Measurements from ENCODE around the gene PRDM11.
"Not testable (repeated sequence)": the region's sequence is repeated elsewhere in the genome, so short reads cannot be mapped to it uniquely, and the experiment has no call there.

Gene PRDM11

DNA sequence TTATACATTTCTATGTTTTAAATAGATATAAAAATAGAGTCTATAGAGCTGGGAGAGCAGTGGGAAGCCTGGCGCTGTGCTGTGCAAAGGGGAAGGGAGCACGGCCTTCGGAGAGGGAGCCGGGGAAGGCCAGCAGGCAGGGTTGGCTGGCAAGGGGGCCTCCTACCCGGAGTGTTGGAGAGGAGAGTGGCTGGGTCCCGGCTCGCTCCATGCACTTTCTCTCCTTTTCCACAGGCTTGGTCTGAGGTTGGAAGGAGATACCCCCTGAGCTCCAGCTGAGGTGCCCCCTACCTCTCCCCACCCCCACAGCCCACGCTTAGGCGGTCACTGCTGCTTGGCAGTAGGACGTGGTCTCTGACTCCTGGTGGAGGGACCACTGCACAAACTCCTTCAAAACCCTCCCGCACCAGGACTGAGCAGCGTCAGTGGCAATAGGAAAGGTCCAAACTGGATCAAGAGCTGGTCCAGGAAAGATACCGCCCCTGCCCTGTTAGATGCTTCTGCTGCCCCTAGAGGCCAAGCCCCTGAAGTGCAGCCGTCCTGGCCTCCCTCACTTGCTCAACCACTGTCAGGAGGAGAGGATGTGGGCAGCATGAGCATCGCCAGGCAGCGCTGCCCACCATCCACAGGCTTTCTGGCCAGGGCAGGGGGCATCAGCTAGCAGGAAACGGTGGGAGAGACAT is 86.8 kb downstream of the PRDM11 start:
- DNase-seq (ENCODE audit: low read depth), result peak; percentile 34

DNA sequence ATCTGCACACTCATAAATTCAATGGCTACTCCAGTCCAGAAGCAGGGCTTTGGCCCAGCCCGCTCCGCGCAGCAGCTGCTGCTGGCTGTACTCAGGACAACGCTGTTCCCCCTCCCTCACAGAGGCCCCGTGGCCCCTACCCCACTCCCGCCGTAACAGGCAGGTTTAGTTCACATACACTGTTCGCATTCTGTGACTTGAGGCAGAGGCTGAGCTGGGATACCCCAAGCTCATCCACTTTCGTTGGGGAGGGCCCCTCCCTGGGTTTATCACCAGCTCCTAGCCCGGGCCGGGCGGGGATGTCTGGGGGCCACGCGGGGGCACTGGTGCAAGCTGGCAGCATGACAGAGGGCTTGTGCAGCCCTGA is 87.3 kb downstream of the PRDM11 start:
- no peak for DNase-seq (ENCODE audit: low read depth)

DNA sequence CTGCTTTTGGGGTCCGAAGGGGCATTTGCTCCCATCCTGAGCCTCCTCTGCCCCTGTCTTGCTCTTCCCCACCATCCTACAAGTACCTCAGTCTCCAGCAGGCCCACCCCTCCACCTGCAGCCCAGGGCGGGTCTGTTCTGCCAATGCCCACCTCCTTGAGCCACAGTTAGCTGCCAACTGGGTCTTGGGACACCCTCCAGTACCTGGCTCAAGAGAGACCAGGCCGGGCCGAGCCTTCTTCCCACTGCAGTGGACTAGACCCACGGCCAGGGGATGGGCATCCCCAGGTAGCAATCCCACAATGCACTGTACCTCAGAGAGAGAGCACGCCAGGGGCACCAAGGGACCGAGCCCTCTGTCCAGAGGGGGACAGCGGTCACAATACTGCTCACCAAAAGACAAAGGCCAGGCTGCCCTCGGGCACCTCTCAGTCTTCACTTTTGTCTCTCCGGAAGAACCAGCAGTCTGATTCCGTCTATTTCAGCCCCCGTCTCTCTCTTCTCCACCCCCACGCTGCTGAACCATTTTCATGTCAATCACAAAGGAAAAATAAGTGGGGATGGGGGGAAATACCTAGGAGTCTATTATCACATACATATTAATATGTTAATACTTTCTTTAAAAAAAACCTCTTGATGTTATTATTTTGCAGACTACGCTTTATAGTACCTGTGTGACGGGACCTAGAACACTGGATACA is 88.0 kb downstream of the PRDM11 start:
- no peak for DNase-seq (ENCODE audit: low read depth)

DNA sequence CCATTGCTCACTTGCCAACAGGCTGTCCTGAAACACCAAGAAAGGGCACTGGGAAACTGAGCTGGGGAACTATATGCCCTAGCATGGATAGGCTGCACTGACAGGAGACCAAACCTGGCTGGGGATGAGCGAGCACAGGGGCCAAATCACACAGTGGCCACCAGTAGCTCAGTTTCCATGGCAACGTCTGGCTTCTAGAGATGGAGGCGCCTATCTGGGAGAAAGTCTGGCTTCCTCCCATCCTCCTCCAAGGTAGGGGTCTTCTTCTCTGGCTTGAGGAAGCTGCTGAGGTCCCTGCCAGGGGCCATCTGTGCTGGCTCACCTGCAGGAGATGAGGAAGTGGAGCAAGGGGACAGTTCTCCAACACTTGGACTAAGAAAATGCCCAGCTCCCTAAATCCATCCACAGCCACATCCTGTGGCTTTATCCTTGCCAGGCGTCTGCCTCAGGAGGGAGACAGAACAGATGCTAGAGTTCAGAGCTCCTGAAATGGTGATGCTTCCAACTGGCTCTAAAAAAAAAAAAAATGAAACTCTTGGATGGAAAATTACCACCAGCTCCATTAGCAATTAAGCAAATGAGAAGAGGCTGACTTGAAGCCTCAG is 91.4 kb downstream of the PRDM11 start:
- no peak for DNase-seq (ENCODE audit: low read depth)

DNA sequence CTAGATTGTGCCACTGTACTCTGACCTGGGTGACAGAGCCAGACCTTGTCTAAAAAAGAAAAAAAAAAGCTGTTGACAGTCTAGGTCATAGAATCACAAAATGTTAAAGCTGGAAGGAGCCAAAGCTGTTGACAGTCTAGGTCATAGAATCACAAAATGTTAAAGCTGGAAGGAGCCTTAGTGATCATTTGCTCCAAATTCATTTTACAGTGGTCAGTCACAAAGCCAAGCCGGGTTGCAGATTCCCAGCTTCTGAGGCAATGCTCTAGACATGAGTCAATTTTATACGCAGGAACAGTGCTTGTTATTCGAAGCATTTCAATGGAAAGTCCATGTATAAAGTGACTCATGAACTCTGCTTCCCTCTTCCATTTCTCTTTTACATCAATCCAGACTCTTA is 92.3 kb downstream of the PRDM11 start:
- no peak for DNase-seq (ENCODE audit: low read depth)

DNA sequence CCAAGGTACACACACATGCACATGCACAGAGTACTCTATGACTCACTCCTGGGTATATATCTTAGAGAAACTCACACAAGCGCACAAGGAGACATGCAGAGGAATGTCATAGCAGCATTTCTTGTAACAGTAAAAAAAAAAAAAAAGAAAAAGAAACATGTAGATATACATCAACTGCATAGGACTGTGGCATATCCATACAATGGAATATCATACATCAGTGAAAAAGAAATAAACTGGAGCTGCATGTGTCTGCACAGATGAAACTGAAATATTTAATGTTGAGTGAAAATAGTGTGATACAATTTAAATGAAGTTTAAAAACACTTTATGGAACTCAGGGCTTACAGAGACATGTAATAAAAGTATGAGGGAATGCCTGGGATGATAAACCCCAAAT is 93.3 kb downstream of the PRDM11 start:
- no peak for DNase-seq (ENCODE audit: low read depth)

DNA sequence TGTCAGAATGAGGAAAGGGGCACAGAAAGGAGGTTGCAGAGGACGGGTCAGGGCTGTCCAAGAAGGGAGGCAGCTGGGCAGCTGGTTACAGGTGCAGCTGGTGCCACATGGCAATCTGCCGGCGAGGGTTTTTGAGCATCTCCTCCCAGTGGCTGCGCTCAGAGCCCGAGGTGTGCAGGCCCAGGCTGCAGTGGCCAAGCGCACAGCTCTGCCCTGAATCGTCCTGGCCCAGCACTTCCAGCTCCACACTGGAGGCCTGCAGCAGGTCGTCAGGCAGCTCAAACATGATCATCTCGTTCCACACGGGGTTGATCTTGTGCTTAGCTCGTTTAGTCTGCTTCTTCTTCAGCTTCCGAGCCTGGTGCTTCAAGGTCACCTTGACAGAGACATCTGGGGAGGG is 97.5 kb downstream of the PRDM11 start:
- DNase-seq (ENCODE audit: low read depth), result no peak

DNA sequence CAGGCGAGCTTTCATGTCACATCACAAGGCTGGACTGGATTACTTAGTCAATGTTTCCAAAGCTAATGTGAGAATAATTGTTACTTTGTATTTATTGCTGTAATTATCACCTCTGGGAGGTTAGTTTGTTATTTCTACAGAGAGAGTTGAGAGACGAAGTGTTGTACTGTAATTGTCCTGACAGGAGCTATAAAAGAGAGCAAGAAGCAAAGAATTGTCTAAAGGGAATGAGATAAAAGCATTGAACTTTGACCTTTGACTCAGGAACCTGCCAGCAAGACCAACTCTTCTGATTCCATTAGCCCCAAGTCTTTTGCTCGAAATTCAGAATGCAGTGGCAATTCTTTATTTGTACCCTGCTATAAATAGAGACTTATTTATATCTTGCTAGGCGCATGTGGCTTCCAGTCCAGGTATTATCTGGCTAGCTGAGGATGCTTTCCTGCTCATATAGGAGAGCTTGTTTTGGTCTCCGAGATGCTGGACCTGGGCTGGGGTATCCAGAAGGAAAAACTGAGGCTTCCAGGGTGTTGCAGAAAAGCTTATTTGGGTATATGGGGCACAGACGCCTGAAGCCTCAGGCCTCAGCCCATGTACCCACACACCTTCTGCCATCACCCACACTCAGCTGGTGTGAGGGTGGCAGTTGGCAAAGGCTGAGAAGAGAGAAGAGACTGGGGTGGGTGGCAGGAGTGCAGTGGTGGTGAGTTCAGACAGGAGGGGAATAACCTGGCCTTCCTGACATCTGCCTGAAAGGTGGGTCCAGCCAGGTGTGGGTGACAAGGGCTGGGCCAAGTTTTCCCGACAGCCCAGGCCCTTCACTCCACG is 99.0 kb downstream of the PRDM11 start:
- no peak for DNase-seq (ENCODE audit: low read depth)

DNA sequence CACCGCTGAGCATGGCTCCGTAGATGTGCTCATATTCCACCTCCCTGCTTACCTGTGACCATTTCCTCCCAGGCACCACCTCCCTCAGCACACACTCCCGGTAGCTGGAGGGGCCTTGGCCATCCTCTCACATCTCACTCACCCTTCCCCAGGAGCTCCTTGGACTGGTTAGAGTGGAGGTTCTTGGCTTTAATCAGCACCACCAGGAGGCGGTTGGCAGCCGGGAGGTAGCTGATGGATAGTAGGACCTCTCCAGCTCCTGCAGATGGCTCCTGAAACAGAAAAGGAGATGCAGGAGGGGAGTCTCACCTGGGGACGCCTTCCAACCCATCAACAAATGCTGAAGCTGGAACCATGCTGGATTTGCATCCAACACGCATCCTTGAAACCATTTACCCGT is 99.8 kb downstream of the PRDM11 start:
- DNase-seq (ENCODE audit: low read depth), result no peak

DNA sequence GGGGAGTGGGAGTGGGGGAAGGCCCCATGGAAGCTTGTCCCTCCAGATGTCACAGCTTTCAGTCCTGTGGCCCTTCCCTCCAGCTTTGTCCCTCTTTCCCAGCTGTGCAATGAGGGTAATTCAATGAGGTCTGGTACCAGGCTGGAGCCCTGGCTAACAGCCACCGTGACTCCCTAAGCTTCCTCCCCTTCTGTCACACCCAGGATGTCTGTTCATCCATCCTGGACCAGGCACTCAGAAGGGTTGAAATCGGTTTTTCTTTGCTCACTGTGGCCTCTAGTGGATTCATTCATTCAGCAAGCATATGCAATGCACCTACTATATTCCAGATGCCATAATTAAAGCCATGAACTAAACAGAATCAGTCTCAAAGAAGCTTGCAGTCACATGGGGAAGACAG is 101.0 kb downstream of the PRDM11 start:
- DNase-seq (ENCODE audit: low read depth), result no peak

DNA sequence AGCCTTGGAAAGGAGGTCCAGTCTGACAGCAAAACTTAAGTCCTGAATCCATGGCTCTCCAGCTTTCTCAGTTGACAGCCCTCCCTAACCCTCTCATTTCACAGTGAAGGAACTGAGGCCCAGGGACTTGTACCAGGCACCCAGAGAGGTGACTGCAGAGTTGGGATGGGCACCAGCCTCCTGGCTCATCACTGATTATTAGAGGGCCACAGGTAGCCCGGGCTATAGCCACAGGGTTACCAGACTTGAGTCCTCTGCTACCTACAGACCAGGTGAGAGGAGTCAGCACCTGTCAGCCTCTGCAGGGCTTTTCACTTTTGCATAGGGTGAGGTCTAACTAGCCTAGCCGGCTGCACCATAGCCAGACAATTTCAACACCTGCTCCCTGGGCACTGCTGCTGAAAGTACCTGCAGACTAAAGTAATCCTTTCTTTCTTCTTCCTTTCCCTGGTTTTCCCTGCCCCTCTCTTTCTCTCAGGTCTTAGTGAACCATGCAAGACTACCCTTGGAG is 102.1 kb downstream of the PRDM11 start:
- DNase-seq (ENCODE audit: low read depth), result no peak

DNA sequence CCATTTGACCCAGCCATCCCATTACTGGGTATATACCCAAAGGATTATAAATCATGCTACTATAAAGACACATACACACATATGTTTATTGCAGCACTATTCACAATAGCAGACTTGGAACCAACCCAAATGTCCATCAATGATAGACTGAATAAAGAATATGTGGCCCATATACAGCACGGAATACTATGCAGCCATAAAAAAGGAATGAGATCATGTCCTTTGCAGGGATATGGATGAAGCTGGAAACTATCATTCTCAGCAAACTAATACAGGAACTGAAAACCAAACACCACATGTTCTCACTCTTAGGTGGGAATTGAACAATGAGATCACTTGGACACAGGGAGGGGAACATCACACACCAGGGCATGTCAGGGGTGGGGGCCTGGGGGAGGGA is 102.9 kb downstream of the PRDM11 start:
- not testable (repeated sequence) for DNase-seq (ENCODE audit: low read depth)

DNA sequence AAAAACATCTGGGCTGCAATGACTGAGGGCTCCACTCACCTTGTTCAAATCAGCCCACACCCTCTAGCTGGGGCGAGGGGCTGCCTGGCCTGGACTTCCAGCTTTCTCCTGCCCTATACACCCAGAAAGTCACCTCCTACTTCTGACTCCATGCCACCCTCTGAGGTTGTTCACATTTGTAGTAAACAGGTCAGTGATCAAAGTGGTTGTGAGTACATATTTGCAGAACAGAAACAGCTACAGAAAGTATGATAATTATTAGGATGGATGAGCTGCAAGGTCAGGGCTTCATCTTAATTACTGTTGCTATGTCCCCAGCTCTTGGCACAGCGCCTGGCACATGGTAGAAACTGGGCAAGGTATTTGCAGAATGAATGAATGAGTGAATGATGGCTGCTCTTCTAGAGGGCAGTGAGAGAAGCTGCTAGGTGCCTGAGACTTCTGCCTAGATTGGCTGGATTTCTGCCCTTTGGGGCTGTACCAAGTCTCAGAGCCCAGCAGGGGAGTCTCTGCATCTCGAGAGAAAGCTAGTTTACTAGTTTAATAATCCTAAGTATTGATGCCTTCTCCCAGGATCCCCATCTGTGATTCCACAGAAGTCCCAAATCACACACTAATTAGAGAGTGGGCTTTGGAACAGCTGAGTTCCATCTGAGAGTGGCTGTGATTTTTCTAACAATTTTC is 103.7 kb downstream of the PRDM11 start:
- no peak for DNase-seq (ENCODE audit: low read depth)

DNA sequence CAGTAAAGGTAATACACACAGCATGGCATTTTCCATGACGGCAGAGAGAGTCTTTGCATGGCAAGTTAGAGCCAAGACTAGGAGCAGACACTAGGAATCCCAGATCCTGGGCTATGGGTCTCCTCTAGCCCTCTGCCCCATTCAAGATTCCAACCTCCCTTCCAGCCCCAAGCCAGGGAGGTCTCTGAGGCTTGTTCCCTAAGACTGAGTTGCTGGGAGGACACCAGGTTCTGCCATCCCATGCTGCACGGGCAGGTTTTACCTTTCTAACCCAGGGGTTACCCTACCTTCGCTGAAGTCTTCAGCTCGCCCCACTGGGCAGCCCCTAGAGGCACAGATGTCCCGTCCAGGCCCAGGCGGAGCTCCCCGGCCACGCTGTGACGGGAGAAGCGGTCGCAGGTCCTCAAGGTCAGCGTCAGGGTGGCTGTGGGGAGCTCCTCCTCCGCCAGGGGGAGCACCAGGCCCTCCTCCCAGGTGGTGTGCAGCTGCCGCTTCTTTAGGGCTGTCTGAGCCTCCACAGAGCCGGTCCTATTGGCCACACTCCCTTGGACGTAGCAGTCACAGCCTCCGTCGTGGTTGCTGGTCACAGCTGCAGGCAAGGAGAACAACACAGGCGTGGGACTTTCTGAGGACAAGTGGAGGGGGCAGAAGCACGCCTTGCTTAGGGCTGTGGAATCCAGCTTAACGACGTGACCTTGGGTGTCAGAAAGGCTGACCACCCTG is 105.9 kb downstream of the PRDM11 start:
- no peak for DNase-seq (ENCODE audit: low read depth)

DNA sequence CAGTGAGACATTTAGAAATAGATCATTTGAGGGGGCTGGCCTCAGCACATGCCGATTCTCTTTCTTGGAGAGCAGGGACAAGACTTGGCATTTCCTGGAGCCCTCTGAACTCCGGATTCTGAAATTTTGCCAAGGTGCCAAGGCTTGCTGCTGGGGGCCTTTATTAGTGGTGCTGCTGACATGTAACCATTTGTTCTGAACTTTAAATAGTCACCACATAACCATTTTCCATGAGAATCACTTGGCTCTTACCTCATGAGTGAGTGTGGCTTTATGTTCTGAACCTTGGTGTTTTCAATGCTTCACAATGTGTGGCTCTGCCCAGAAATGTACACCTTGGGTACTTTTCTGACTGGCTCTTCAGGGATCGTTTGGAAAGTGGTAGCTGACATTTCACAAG is 106.4 kb downstream of the PRDM11 start:
- no peak for DNase-seq (ENCODE audit: low read depth)

DNA sequence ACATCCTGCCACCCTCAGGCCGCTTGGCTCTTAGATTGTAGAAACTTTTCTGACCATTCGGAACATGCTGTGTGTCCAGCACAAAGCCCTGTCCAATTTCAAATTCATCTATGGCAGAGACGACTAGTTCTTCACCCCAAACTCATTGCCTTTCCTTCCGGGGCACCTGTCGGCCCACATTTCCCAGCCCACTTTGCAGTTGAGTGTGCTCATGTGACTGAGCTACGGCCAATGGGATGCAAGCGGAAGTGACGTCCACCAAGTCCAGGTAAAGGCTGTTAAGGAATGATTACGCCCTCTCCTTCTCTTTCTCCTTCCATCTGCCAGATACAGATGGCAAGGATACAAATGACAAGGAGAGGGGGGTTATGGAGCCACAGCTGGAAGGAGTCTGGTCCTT is 107.2 kb downstream of the PRDM11 start:
- DNase-seq (ENCODE audit: low read depth), result no peak

DNA sequence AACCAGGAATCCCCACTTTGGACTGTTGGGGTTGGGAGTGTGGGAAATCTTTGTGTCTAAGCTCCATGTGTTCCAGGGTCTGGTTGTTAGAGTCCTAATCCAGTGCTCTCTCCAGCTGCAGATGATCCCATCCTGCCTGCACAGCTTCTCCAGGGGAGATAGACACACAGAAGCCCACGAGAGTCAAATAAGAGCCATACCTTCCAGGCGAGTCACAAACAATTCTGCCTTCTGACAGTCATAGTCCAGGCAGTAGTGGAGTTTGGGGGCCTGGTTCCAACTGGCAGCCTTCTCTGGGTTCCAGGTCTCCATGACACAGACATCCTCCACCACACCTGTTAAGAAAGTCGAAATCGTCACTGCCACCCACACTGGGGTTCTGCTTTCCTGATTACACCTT is 107.6 kb downstream of the PRDM11 start:
- no peak for DNase-seq (ENCODE audit: low read depth)

DNA sequence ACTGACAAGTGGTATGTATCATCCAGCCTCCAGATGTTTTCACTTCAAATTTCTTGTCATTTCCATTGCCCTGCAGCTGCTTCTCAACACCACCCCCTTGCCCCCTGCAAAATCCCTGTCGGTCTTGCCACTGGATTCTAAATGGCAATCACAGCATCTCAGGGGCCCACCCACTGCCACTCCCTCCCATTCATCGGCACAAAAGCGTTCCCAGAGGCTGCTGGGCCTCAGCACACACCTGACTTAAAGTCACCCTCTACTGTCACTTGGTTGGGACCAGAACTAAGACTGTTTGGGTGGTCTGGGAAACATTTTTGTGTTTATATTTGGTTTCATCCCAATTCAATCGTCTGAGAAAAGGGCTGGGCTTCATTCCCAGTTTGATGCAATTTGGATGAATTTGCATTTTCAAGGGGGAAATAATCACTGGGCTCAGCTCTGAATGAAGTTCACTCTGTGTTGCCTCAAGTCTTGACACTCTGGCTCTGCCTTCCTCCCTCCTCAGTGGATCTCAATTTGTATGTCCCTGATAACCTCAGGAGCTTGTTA is 112.6 kb downstream of the PRDM11 start:
- no peak for DNase-seq (ENCODE audit: low read depth)

DNA sequence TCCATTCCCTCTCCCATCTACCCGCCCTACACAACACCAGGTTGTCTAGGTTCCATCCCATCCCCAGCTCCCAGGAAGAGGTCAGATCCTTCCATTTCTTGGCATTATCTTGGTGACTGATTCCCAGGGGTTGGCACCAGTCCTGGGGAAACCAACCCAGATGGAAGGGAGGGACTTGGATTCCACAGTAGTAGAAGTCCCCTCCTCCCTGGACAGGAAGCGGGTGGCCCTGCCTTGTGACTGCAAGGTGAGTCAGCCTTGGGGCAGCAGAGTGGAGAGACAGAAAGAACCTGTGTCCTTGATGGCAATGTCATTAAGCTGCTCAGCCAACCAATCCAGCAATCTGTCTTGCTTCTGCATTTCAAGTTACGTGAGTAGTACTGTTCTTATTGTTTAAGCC is 113.2 kb downstream of the PRDM11 start:
- no peak for DNase-seq (ENCODE audit: low read depth)

DNA sequence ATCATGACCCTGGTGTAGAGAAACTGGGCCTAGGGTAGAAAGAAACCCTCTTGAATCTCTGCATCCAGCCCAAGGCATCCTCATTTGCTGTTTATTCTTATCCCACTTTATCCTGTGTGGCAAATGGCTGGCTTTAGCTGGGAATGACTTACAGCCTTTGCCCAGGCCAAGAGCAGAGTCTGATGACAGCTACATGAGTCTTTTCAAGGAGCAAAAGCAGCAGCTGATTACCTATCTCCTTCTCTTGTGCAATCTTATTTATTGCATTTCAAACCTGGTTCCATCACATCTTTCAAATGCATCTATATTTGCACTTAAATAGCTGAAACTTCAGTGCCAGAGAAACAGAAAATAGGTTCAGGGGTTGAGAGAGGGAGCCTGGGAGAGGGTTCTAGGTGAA is 113.6 kb downstream of the PRDM11 start:
- no peak for DNase-seq (ENCODE audit: low read depth)

DNA sequence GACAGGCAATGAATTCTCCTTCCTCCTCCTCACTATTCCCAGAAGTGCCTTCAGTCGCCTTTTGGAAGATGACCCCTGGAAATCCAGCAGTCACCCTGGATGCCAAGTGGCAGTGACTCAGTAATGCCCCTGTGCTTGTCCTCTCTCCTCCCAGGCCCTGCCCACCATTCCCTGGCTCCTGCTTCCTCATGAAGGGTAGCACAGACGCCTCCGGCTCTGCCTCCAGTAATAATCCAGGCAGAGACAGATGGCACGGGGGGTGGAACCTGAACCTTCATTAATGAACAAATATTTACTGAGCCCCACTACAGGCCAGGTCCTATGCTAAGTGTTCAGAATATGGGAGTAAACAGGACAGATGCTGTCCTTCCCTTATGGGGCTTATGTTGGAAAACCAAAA is 116.5 kb downstream of the PRDM11 start:
- DNase-seq (ENCODE audit: low read depth), result no peak

All from stimulated activated CD8-positive, alpha-beta memory T cell treated with anti-CD3 and anti-CD28 coated beads, Interleukin-12 subunit alpha, Interleukin-12 subunit beta, amount 100 ng/mL, for 1 hour (primary cell).